GM12873 (cell line): ENCODE data around the gene LRRC45.

Experiments used
- TF ChIP-seq, protein P1 (sequence below): IDR thresholded peaks from 2 replicates; pipeline ENCODE4 v1.5.1; 2012; ENCODE audit warnings: low read depth, mild to moderate bottlenecking, moderate library complexity, low read length, control low read depth; ENCODE audit not compliant: insufficient read depth; ENCODE audit errors: missing control alignments

The LRRC45 gene

DNA sequence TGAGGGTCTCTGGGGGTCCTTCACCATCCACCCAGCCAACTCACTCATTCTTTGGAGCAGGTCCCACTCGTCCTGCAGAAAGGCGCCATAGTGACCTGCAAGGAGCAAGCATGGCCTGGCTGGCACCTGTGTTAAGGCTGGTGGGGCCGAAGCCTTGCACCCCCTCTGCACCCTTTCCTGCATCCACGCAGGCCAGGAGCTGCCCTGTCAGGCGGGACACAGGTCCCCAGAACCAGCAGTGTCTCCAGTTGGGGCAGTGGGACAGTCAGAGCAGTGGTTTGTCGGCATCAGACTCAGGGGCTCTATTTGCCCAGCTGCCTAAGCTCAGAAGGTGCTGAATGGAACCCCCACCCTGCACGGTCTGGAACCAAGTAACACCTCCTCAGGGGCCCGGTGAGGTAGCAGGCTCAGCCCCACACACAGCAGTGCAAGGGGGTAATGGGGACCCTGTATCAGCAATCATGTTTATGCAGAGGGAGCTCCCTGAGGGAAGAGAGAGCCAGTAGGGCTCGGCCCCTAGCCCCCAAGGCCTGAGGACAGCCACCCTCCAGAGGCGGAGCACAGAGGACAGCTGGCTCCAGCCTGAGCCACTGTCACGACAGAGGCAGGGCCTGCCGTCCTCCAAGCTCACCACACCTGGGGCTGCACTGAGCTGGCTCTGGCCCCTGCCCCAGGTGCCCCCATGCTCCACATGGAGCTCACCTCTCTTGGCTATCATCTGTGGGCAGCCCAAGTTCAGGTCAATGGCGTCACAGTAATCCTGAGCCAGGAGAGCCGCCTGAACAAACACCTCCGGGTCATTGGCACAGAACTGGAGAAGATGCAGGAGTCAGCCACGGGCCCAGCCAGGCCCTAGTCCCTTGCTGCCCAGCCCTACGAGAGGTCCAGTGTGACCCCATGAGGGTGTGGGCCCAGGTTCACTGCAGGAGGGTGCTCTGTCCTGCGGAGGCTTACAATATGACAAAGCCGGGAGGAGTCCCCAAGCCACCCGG, 40.6 kb downstream of the LRRC45 start:
- TF ChIP-seq, protein P1, sequence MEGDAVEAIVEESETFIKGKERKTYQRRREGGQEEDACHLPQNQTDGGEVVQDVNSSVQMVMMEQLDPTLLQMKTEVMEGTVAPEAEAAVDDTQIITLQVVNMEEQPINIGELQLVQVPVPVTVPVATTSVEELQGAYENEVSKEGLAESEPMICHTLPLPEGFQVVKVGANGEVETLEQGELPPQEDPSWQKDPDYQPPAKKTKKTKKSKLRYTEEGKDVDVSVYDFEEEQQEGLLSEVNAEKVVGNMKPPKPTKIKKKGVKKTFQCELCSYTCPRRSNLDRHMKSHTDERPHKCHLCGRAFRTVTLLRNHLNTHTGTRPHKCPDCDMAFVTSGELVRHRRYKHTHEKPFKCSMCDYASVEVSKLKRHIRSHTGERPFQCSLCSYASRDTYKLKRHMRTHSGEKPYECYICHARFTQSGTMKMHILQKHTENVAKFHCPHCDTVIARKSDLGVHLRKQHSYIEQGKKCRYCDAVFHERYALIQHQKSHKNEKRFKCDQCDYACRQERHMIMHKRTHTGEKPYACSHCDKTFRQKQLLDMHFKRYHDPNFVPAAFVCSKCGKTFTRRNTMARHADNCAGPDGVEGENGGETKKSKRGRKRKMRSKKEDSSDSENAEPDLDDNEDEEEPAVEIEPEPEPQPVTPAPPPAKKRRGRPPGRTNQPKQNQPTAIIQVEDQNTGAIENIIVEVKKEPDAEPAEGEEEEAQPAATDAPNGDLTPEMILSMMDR: no peak

GRCh38 chr17:82064433-82065192, 41.5 kb downstream of the LRRC45 start:
- TF ChIP-seq, protein P1: no peak

- TF ChIP-seq, protein P1: no peak
These were observed 42.1 kb downstream of the LRRC45 start for GRCh38 chr17:82065193-82065637.

GRCh38 chr17:82065638-82066303, 42.7 kb downstream of the LRRC45 start, which contains the start of gene DUS1L:
Gene DUS1L (minus strand): TSS chr17:82065804. CDS start chr17:82065059, 745 bp downstream.
- TF ChIP-seq, protein P1: no peak

- TF ChIP-seq, protein P1: no peak
These were observed 47.5 kb downstream of the LRRC45 start for GRCh38 chr17:82070611-82071010.

DNA sequence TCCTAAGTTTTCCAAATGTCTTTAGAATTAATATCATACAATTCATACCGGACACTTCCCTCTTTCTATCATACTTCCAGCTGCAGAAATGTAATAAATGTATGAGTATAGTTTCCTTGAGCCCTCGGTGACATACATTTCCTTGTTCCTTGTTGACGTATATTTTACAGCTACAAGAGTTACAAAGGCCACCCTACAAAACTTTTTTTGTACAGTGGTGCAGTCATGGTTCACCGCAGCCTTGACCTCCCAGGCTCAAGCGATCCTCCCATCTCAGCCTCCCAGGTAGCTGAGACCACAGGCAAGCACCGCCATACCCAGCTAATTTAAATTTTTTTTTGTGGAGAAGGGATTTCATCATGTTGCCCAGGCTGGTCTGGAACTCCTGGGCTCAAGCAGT, 49.7 kb downstream of the LRRC45 start:
- TF ChIP-seq, protein P1: no peak
